Right hindlimb (tissue), 1 donor: ENCODE results near the gene KCMF1.

Experiments
- DNase-seq: peaks from one replicate; pipeline ENCODE4 v3.0.0-alpha.2; 2018

The KCMF1 gene

GRCh38 chr2:84986018-84986417 lies 15.1 kb downstream of the KCMF1 start:
- no peak for DNase-seq

- DNase-seq = no peak
These were observed 18.5 kb downstream of the KCMF1 start for GRCh38 chr2:84989422-84989821.

GRCh38 chr2:84989927-84990326 lies 19.0 kb downstream of the KCMF1 start:
- no peak for DNase-seq

GRCh38 chr2:84991404-84992160 lies 20.6 kb downstream of the KCMF1 start:
- no peak for DNase-seq

GRCh38 chr2:84995826-84996225 lies 24.9 kb downstream of the KCMF1 start:
- no peak for DNase-seq

- DNase-seq = no peak
These were observed 25.9 kb downstream of the KCMF1 start for GRCh38 chr2:84996909-84997308.

GRCh38 chr2:84999553-84999955 lies 28.6 kb downstream of the KCMF1 start:
- DNase-seq = no peak

GRCh38 chr2:85001595-85001994 lies 30.6 kb downstream of the KCMF1 start:
- DNase-seq = no peak

- no peak for DNase-seq
These were observed 31.6 kb downstream of the KCMF1 start for GRCh38 chr2:85002534-85002933.

- DNase-seq = no peak
These were observed 37.3 kb downstream of the KCMF1 start for GRCh38 chr2:85008252-85008651.

GRCh38 chr2:85009019-85009618 lies 38.2 kb downstream of the KCMF1 start:
- DNase-seq = no peak

GRCh38 chr2:85010404-85010803 lies 39.4 kb downstream of the KCMF1 start:
- DNase-seq = no peak

GRCh38 chr2:85011098-85011497 lies 40.1 kb downstream of the KCMF1 start:
- no peak for DNase-seq

GRCh38 chr2:85011747-85012146 lies 40.8 kb downstream of the KCMF1 start:
- DNase-seq = no peak

- DNase-seq = no peak
These were observed 41.5 kb downstream of the KCMF1 start for GRCh38 chr2:85012431-85012830.

- DNase-seq = no peak
These were observed 41.9 kb downstream of the KCMF1 start for GRCh38 chr2:85012855-85013254.

- no peak for DNase-seq
These were observed 44.8 kb downstream of the KCMF1 start for GRCh38 chr2:85015653-85016360.

- DNase-seq = no peak
These were observed 45.5 kb downstream of the KCMF1 start for GRCh38 chr2:85016446-85016845.

GRCh38 chr2:85017411-85018048 lies 46.6 kb downstream of the KCMF1 start:
- no peak for DNase-seq

GRCh38 chr2:85018049-85018447 lies 47.1 kb downstream of the KCMF1 start:
- DNase-seq = no peak

- no peak for DNase-seq
These were observed 48.2 kb downstream of the KCMF1 start for GRCh38 chr2:85019121-85019520.

GRCh38 chr2:85022232-85022631 lies 51.3 kb downstream of the KCMF1 start:
- DNase-seq = no peak

GRCh38 chr2:85024372-85025047 lies 53.5 kb downstream of the KCMF1 start:
- DNase-seq = no peak
